GM19468 (cell line): Measurements from ENCODE around the gene MORF4L1.
"Not testable (repeated sequence)": the region's sequence is repeated elsewhere in the genome, so short reads cannot be mapped to it uniquely, and the experiment has no call there.

Source experiments
- ATAC-seq: cut with Tn5 transposase; IDR thresholded peaks from one replicate; pipeline ENCODE4 v1.9.1; 2021; ENCODE audit warnings: mild to moderate bottlenecking, moderate library complexity, moderate number of reproducible peaks; ENCODE audit not compliant: unreplicated experiment; ENCODE audit errors: extremely low read depth

Gene MORF4L1

DNA sequence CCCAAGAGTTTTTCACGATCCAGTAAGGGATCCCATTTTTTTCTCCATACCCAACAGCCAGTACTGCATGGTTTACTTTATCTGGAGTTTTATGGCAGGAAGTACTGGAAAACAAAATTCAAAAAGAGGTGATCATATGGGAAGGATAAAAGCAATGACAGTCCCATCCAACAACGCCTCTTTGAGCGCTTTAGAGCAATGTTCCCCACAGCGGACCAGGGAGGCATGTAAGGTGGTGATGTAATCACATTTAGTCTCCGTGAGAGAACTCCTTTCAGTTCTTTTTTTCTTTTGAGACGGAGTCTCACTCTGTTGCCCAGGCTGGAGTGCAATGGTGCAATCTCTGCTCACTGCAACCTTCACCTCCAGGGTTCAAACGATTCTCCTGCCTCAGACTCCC lies 50.3 kb downstream of the MORF4L1 start:
- no peak for ATAC-seq

DNA sequence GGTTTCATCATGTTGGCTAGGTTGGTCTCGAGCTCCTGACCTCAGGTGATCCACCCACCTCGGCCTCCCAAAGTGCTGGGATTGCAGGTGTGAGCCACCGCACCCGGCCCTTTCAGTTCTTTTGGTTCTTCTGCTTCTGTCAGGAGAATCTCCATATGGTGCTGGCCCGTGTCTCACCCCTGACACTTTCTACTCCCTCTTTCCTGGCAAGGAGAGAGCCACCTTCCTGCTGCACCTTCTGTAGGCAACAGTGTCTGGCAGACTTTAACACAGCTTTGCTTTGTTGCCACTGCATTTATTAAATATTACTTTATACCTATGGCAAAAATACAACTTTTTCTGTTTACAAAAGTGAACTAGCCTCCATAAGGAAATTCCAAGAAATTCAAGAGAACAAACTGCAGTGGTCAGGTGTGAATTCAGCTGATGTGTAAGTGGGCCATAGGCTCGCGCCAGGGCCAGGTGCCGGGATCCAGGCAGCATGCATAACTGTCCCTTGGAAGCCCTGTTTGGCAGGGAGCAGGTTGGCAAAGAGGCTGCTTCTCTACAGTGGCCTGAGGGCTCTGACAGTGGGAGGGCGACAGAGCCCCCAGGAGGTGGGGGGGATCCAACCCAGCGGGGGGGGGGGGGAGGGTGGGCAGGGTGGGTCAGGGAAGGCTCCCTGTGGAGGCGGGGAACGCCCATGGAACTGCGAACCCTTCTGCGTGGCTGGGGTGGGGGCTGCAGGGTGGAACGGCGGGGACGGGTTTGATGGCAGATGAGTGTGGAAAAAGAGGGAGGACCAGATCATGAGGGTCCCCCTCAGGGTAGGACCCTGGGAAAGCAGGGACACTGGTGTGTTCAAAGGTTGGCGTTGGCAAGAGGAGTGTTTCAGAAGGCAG lies 51.0 kb downstream of the MORF4L1 start:
- ATAC-seq: no peak

DNA sequence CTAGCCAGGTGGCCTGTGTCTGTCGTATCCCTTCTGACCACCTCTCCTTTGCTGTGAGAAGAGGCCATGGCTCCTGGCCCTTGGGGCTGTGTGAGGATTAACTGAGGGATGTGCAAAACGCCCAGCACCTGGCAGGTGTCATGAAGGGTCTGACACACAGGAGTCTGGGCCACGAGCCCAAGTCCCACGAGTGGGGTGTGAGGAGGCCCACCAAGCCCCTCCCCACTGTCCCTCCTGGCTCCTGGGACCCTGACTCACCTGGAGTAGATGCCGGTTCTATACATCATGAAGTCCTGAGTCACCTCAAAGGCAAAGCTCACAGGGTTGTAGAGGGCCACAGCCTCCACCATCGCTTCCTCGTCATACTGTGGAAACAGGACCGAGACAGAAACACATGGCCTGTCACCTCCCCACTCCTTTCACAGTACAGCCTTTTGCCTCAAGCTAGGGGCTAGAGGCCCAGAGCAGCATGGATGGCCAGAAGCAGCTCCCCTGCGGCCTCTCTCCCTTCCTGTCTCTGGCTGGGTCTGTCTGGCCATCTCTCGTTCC lies 52.5 kb downstream of the MORF4L1 start:
- no peak for ATAC-seq

DNA sequence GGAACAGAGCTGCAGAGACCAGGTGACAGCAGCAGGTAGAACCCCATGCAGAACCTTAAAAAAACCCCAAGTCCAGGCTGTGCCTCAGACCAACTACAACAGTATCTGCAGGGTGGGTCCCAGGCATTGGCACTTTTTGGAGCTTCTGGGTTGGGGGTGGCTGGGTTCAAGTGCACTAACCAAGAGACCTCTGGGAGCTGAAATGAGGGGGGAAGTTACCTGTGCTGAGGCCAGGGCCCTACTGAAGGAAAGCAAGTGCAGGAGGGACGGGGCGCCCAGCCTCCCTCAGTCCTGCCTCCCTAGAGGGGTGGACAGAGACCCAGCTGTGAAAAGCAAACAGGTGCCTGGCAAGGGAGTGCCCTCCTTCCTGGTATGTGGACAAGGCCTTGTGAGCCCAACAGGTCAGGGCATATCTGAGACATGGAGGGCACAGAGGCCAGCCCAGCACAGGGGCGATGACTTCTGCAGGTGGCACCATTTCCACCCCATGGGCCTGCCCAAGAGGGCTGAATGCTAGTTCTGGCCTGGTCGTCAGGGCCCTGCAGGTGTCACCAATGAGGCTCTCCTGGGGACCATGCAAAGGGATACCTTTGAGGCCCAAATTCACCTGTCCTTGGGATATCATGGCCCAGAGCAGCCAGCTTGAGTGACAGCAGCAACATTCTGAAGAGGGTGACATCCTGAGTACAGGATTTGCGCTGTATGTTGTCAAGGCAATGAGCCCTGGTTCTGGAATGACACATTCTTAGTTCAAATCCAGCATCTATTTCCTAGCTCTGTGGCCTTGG lies 53.5 kb downstream of the MORF4L1 start:
- no peak for ATAC-seq

GRCh38 chr15:78927077-78927790 lies 54.5 kb downstream of the MORF4L1 start:
- no peak for ATAC-seq

GRCh38 chr15:78928176-78928575 lies 55.5 kb downstream of the MORF4L1 start:
- not testable (repeated sequence) for ATAC-seq

DNA sequence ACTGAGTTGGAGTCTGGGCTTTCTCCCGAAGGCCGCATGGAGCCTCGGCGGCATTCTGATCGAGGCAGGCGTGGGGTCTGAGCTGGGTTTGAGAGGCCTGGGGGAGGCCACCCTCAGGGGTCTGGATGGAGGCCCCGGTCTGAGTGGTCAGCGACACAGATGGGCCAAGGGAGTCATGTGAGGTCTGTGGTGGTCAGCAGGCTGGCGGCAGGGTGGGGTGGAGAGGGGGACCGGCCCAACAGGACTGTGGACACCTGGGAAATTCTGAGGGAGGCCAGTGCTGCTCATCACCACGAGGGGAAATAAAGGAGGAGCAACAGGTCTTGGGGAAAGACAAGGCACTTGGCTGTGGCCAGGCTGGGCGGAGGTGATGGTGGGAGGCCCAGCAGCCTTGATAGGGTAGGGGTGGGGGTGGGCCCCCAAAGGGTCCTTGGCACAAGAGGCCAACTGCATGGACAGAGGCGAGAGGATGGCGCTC lies 56.0 kb downstream of the MORF4L1 start:
- no peak for ATAC-seq

- no peak for ATAC-seq
Measured at GRCh38 chr15:78929536-78930264, 57.0 kb downstream of the MORF4L1 start.

- ATAC-seq: no peak
Measured at GRCh38 chr15:78930577-78931388, 58.1 kb downstream of the MORF4L1 start.

GRCh38 chr15:78931439-78932257 lies 59.0 kb downstream of the MORF4L1 start:
- ATAC-seq: no peak

- no peak for ATAC-seq
Measured at GRCh38 chr15:78932258-78932808, 59.6 kb downstream of the MORF4L1 start.

- ATAC-seq: no peak
Measured at GRCh38 chr15:78933187-78933822, 60.6 kb downstream of the MORF4L1 start.

- ATAC-seq: no peak
Measured at GRCh38 chr15:78933823-78934654, 61.3 kb downstream of the MORF4L1 start.

GRCh38 chr15:78934655-78935023 lies 61.9 kb downstream of the MORF4L1 start:
- no peak for ATAC-seq

DNA sequence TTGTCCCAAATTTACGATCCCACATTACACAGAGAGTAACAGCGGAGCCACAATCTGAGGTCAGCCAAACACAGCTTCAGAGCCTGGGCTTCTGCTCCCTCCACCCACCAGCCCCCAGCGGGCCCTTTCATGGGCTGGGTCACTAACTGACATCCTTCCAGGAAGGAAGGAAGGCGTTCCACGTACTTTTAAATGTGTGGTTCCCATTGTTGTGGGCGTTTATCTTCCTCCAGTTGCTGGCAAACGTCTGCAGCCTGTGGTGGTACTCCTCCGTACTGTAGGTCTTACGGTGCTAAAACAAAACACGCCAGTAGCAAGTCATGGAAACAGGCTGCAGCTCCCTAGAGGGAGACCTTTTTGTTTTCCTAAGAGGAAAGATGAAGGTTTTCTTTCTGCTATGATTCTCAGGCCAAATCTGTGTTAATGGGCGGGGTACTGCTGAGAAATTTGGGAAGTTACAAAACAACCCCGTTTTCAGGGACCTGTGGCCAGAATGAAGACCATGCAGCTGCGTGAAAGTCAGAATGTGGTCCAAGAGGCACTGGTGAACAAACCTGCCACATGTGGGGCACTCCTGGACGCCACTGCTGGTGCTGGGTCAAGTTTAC lies 64.5 kb downstream of the MORF4L1 start:
- no peak for ATAC-seq
